HG02759 (cell line): Measurements from ENCODE around the gene ESR1.

ENCODE experiments used
- ATAC-seq: cut with Tn5 transposase; IDR thresholded peaks from one replicate; pipeline ENCODE4 v1.9.1; 2021; ENCODE audit warnings: mild to moderate bottlenecking, moderate library complexity; ENCODE audit not compliant: unreplicated experiment

Gene ESR1

DNA sequence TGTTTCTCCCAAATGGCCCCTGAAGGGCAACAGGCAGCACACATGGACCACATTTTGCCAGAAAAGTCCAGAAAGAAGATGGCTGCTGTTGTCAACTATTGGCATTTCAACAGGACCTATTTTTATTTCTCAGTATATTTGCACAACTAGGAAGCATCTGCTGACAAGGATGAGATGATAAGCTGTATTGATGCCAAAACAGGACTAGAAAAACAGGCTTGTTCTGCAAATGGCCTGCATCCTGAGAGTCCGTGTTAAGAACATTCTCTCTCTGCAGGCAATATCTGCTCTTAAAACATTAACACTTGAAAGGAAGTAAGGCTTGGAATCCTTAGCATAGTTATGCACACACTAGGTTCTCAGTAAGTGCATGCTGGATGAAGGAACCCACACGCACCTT, 283.7 kb downstream of the ESR1 start:
- no peak for ATAC-seq

DNA sequence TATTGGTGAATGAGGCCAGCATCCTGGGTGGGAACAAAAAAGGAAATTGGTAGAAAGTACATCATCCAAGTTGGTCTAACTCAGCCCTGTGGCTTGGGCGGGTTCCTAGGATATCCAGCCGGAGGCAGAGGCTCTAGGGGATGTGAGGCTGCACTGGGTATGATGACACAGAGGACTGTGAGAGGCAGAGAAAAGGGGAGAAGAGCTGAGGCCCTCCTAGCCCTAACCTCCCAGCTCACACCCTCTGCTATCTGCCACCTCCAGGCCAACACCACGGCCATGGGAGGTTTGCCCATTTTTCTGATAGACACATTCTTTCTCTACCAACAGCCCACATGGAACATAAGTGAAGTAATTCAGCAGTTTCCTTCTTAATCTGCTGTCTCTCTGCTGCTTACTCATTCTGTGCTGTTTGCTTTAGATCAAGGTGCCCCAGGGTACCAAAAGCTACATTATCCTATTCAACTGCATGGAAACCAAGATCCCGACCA, 284.4 kb downstream of the ESR1 start:
- no peak for ATAC-seq

DNA sequence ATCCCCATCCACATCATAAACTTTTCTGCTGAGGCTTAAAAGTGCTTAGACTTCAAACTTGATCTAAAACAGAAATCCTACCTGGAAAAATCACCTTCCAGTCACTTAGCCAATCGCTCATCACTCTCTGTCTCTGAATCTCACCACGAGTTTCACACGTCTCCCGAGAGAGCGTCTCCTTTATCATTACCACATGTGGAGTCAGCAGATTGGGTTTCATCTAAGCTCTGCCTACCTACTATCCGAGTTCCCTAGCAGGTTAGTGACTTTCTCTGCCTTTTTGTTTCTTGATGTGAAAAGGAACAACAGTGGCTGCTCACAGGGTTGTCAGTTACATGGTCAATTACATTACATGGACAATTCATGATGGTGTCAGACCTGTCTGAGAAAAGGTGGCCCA, 286.2 kb downstream of the ESR1 start:
- ATAC-seq: no peak

DNA sequence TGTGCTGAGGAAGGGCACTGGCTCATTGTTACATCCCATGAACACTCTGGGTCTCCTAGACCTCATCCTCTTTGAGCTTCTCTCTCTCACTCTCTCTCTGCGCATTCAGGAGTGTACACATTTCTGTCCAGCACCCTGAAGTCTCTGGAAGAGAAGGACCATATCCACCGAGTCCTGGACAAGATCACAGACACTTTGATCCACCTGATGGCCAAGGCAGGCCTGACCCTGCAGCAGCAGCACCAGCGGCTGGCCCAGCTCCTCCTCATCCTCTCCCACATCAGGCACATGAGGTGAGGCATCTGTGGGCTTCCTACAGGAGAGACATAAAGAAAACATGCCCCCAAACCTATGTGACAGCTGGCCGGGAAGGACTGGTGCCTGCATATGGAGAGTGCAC, 286.8 kb downstream of the ESR1 start:
- no peak for ATAC-seq

DNA sequence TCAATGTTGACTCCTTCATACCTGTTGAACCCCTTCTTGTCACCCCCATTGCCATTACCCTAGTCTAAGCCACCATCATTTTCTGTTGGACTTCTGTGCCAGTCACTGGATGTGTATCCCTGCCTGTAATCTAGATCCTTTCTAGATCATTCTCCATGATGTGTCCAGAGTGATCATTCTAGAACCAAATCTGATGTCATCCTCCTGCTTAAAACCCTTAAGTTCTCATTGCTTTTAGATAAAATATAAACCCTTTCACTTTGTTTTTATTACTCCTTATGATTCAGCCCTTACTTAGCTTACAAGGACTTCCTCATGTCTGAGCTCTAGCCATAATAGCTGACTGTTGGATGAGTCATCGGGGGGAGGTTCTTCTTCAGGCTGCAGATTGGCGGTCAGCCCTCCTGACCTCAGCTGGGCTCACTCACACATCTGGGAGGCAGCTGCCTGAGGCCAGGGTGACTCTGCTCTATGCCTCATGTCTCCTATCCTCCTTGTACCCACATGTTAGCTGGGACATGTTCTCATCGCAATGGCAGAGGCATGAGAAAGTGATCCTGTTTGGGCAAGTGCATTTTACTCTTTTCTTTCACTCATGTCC, 287.6 kb downstream of the ESR1 start:
- no peak for ATAC-seq

DNA sequence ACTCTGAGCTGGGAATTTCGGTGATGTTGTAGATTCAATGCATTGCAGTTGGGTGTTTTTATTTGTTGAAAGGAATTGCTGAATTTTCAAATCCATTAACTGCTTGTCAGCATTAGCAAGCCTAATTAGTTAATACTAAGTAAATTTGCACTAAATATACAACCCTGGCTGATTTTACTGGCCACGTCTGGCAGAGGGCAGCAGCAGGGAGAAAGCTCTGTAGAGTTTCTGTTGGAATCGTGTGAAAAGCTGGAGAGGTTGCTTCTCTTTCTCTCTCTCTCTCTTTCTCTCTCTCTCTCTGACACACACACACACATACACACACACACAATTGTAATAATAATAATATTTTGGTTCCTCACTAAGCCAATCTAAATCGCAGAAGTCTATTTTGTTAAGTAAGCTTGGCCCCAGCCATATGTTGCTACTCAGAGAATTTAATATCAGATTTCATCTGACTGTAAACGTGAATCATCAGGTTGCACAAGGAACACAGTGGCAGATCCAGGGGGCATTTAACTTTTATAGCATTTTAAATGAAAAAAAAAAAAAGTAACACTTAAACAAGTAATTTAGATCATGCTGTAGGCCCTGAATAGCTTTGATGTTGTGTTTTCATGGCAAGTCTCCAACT, 289.5 kb downstream of the ESR1 start:
- ATAC-seq: no peak

DNA sequence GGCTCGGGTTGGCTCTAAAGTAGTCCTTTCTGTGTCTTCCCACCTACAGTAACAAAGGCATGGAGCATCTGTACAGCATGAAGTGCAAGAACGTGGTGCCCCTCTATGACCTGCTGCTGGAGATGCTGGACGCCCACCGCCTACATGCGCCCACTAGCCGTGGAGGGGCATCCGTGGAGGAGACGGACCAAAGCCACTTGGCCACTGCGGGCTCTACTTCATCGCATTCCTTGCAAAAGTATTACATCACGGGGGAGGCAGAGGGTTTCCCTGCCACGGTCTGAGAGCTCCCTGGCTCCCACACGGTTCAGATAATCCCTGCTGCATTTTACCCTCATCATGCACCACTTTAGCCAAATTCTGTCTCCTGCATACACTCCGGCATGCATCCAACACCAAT, 291.2 kb downstream of the ESR1 start:
- ATAC-seq: no peak

DNA sequence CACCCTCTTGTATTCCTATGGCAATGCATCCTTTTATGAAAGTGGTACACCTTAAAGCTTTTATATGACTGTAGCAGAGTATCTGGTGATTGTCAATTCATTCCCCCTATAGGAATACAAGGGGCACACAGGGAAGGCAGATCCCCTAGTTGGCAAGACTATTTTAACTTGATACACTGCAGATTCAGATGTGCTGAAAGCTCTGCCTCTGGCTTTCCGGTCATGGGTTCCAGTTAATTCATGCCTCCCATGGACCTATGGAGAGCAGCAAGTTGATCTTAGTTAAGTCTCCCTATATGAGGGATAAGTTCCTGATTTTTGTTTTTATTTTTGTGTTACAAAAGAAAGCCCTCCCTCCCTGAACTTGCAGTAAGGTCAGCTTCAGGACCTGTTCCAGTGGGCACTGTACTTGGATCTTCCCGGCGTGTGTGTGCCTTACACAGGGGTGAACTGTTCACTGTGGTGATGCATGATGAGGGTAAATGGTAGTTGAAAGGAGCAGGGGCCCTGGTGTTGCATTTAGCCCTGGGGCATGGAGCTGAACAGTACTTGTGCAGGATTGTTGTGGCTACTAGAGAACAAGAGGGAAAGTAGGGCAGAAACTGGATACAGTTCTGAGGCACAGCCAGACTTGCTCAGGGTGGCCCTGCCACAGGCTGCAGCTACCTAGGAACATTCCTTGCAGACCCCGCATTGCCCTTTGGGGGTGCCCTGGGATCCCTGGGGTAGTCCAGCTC, 292.1 kb downstream of the ESR1 start:
- ATAC-seq: no peak

DNA sequence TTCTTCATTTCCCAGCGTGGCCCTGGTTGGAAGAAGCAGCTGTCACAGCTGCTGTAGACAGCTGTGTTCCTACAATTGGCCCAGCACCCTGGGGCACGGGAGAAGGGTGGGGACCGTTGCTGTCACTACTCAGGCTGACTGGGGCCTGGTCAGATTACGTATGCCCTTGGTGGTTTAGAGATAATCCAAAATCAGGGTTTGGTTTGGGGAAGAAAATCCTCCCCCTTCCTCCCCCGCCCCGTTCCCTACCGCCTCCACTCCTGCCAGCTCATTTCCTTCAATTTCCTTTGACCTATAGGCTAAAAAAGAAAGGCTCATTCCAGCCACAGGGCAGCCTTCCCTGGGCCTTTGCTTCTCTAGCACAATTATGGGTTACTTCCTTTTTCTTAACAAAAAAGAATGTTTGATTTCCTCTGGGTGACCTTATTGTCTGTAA, 292.7 kb downstream of the ESR1 start:
- no peak for ATAC-seq

DNA sequence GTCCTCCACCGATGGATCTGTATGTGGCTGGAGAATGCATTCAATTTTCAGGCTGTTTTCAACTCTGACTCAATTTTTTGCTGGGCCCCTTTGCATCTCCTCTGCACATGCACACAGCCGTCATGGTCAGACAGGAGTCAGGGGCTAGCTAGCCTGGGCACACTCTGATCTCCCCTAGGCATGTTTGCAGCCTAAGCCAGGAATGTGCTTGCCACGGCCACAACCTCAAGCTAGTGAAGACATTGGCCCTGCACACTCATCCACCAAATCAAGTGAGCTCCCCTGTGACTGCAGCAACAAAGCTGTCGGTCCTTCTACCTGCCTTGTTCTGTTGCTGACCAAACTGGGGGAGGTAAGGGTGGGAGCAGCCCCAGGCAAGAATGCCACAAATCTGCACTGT, 300.5 kb downstream of the ESR1 start:
- ATAC-seq: no peak

DNA sequence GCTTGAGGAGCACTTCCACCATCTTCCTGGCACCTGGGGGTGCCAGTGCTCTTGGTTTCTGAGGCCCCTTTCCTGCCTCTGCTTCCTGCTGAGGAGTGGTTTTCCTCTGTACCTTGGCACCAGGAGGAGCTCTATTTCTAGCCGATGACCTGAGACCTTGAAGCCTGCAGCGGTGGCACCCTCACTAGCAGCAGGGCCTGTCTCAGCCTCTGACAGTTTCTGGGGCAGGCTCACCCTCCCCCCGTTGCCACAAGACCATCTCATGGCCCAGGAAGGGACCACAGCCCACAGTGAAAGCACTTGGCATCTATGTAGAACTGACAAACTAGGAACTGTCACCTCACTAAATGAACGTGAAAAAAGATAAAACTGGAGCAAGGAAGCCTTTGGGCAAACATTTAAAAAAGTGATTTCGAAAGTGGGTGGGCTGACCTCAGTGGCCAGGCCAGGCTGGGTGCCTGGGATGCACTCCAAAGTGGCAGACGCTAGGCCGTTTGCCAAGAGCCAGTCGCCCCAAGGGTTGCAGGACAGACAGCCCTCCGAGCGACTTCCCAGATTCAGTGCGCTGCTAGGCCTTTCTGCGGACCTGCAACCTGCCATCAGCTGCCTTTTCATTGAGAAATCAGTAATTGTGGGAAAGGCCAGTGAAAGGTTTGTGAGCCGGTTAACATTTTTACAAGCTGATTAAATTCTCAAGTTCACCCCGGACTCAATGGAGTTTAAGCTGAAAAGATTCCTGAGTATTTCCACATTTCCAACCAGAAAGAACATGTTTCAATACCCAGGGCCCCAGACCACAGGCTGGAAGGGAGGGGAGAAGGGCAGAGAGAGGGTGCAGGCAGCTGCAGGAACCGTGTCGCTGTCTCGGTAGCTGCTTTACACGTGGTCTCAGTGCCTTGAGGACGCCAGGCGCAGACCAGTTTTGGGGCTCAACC, 303.7 kb downstream of the ESR1 start:
- no peak for ATAC-seq

DNA sequence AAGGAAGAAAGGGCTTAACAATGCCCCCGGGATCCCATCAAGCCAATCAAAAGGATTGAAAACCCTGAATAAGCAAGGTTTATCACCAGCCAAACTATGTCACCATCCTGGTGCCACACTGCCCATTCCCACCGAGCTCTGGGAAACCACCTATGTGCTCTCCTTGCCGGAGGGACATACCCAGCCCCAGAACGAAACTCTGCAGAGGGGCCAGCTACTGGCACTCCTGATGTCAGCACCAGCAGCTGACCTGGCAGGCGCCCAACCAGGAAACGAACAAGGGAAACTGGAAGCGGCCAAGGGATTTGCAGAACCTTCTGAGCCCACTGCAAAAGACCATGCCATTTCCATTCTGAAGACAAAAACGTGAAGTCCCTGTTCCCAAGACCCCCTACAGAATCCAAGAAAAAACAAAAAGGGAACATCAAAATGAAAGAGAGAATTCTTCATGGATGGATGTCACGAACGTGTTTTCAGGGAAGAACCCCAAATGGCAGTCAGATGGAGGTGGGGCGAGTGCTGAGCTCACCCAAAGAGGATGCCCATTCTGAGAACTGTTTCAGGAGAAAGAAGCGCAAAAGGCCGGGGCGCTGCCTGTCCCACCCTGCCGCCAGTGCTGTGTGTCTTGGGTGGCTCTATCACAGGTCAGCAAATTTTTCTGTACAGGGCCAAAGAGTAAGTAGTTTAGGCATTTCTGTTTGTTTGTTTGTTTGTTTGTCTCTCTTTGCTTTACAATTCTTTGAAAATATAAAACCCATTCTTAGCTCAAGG, 305.2 kb downstream of the ESR1 start:
- ATAC-seq: no peak

DNA sequence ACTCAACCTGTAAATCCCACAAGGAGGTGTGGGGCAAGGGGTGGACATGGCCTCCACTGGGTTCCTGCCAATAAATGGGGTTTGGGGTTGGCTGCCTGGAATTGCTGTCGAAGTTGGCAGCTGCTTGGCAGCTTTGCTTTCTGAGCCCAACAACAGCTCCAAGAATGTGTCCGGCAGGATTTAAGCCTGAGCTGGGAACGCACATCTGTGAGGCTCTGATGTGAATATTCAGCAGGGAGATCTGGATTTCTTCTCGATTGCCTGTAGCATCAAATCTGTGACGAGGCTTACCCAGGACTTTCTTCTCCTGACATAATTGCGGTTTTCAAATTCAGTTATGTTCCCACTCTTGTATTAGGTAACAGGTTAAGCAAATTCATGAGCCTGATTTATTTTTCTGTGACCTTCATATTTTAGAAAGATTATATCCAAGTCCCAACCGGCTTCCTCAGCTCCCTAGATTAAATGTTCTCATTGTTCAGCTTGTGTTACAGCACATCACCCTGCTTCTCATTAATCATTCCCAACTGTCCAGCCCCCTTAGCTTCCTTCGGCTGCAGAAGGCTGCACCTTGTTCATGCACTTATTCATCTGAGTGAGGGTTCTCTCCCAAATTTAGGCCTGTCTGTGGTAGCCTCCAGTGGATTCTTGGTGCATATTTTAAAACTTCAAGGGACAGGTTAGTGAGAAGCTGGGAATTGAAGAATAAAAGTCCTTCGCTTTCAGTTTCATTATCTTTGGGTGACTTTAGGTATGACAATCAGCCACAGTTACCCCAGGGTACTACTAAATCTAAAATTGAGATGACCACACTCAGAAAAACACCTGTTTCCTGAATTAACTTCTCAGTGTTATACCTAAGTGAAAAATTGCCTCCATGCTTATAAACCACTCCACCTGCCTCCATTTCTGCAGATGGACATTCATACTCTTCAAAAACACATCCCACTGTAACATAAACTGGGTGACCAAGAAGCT, 310.0 kb downstream of the ESR1 start:
- peak; percentile 76 for ATAC-seq

DNA sequence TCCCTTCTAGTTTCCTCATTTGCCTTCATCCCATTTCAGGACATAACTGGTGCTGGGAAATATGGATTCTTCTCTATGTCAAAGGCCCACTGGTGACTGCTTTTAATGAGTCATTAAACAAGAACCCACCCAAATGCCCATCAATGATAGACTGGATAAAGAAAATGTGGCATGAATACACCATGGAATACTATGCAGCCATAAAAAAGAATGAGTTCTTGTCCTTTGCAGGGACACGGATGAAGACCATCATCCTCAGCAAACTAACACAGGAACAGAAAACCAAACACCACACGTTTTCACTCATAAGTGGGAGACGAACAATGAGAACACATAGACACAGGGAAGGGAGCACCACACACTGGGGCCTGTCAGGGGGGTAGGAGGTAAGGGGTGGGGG, 310.7 kb downstream of the ESR1 start:
- ATAC-seq: no peak

DNA sequence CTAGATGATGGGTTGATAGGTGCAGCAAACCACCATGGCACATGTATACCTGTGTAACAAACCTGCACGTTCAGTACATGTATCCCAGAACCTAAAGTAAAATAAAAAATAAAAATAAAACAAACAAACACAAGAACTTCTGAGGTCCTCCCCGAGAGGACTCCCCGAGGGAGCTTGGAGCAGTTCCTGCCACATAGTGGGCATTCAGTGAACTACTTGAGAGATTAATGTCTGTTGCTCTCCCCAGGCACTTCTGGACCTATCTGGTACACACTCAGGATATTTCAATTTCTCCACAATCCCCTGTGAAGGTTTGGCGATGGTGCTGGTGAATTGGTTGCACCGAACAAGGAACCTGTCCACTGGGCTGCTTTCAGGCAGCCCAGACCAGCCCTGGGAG, 311.2 kb downstream of the ESR1 start:
- ATAC-seq: no peak

DNA sequence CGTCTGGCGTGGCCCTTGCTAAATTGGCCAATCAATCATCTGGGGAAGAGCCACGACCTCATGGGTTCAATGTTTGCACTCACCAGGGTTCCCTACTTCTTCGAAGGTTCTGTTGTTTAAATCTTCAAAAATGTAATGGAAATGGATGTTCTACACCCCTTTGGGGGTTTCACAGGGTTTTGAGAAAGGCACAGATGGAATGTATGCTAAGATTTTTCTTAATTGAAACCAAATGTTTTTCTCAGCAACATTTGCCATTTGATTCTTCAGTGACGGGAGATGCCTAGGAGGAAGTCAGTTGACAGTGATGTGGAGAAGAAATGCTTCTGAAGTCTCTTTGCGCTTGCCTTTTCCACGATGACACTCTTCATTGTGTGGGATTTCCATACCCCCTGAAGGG, 312.3 kb downstream of the ESR1 start:
- no peak for ATAC-seq

DNA sequence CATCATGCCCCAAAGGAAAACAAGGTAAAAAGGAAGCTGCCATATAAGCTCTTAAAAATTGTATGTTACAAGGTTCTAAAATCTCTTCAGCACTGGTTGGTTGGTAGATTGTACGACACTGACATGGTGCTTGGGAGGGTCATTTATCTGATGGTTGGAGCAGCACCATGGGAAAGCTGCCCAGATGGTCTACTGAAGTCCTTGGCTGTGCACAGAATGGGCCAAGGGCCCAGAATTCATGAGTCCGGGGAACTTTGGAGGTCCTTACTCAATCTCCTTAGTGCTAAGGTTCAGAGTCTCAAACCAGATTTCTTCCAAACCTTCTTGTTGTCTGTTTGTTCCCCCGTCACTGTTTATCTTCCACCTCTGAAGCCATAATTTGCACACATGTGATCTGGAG, 314.4 kb downstream of the ESR1 start:
- ATAC-seq: no peak

DNA sequence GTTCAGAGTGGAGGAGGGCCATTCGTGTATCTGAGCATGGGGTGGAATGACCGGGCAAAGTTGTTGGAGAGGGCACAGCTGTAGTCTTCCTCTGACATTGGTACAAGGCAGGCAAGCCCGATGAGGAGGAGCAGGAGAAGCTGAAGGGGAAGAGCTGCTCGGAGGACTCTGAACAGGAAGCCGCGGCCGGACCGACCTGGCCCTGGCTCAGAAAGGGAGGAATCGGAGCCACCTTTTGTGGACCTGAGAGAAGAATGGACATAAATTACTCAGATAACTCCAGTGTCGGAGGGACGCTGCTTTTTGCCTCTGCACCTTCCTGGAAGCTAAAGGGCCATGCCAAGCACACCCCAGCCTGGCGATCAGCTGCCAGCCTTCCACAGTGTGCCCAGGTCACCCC, 315.0 kb downstream of the ESR1 start:
- no peak for ATAC-seq

DNA sequence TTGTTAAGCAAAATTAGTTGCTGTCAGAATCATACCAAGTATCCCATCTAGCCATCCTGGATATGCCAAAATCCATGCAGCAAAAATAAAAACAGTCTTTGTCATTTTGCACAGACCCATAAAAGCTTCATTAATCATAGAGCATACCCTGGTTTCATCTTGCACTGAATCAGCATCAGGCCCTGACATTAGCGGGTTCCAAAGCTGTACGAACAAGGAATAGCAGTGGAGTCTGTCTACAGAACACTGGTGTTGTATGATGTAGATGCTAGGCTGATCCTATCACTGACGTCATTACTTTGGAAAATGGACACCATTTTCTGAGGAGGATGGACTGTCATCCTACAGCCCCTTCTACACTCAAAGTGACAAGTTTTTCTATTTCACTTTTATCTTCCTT, 315.6 kb downstream of the ESR1 start:
- no peak for ATAC-seq
